ENCODE measurements around the gene HARBI1.

HARBI1 gene

DNA sequence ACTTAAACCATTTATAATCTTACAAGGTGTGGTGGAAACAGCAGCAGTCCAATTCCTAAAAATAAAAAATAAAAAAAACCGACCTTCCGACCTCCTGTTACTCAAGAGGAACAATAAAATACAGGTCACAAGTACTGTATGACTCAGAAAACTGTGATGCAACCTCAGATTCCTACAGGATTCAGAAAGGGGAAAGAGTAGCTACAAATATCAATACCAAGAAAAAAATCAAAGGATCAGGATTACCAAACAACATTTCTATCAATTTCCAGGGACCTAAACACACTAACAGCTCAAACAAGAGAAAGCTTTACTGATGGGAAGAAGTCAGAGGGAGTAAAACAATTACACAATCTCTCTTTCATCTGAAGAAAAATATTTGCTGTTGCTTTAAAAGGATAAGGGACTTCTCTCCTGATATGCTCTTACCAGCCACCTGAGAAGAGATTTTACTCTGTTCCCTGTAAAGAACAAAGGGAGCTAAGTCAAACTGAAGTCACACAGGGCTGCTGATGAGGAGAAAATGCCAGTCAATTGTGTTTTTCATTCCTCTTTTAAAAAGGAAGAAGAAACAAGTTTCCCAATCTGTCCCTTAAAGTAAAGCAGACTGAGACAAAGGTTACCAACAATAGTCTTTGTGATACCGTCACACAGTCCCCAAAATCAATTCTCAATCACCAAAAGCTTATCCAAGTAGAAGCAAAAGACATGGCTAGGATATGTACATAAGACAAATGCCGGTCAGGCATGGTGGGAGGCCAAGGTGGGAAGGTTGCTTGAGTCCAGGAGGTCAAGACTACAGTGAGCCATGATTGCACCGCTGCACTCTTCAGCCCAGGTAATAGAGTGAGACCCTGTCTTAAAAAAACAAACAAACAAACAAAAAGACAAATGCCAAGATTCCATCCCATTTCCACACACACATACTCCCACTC lies 62.5 kb downstream of the HARBI1 start:
- peak; percentile 81 for ATAC-seq

DNA sequence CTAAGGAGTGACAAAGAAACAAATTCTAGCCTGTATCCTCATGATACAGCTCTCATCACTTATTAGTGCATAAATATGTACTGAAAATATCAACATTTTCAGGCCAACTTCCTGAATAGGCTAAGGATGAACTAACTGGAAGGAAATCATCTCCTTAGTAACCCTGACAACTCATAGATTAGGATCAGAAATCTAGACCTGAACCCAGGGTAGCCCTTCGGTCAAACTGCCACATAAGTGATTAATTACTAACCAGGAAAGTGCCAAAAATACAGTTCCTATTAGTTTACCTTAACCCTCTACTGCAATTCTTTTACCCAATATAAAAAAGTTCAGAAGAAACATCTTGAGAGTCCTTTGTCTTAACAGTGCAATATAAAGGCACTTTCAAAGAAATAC lies 63.2 kb downstream of the HARBI1 start:
- peak; percentile 71 for ATAC-seq
- TF ChIP-seq, protein P1, sequence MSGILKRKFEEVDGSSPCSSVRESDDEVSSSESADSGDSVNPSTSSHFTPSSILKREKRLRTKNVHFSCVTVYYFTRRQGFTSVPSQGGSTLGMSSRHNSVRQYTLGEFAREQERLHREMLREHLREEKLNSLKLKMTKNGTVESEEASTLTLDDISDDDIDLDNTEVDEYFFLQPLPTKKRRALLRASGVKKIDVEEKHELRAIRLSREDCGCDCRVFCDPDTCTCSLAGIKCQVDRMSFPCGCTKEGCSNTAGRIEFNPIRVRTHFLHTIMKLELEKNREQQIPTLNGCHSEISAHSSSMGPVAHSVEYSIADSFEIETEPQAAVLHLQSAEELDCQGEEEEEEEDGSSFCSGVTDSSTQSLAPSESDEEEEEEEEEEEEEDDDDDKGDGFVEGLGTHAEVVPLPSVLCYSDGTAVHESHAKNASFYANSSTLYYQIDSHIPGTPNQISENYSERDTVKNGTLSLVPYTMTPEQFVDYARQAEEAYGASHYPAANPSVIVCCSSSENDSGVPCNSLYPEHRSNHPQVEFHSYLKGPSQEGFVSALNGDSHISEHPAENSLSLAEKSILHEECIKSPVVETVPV (CRISPR knock-in tag; IDR thresholded peaks at IDR 0.05): no peak
- TF ChIP-seq CSDC2 (CRISPR knock-in tag; IDR thresholded peaks at IDR 0.05): no peak
- TF ChIP-seq BACH2 (CRISPR knock-in tag; IDR thresholded peaks at IDR 0.05; ENCODE audit: borderline replicate concordance): no peak
- no peak for TF ChIP-seq TCF4 (CRISPR knock-in tag; IDR thresholded peaks at IDR 0.05; ENCODE audit: borderline replicate concordance)
- no peak for TF ChIP-seq PPARA (CRISPR knock-in tag; IDR thresholded peaks at IDR 0.05; ENCODE audit: borderline replicate concordance)
- no peak for TF ChIP-seq ZNF8 (CRISPR knock-in tag; IDR thresholded peaks at IDR 0.05)
- TF ChIP-seq ZC3H10 (CRISPR knock-in tag; IDR thresholded peaks at IDR 0.05): no peak
- no peak for TF ChIP-seq TOX (CRISPR knock-in tag; IDR thresholded peaks at IDR 0.05; ENCODE audit: borderline replicate concordance)
- TF ChIP-seq SNAI2 (CRISPR knock-in tag; IDR thresholded peaks at IDR 0.05): no peak
- TF ChIP-seq ZNF70 (CRISPR knock-in tag; IDR thresholded peaks at IDR 0.05): no peak
- TF ChIP-seq, protein P2, sequence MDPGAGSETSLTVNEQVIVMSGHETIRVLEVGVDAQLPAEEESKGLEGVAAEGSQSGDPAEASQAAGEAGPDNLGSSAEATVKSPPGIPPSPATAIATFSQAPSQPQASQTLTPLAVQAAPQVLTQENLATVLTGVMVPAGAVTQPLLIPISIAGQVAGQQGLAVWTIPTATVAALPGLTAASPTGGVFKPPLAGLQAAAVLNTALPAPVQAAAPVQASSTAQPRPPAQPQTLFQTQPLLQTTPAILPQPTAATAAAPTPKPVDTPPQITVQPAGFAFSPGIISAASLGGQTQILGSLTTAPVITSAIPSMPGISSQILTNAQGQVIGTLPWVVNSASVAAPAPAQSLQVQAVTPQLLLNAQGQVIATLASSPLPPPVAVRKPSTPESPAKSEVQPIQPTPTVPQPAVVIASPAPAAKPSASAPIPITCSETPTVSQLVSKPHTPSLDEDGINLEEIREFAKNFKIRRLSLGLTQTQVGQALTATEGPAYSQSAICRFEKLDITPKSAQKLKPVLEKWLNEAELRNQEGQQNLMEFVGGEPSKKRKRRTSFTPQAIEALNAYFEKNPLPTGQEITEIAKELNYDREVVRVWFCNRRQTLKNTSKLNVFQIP (CRISPR knock-in tag; IDR thresholded peaks at IDR 0.05; ENCODE audit: borderline replicate concordance, low read depth): no peak
- no peak for TF ChIP-seq ZFP30 (CRISPR knock-in tag; IDR thresholded peaks at IDR 0.05)

More for the DNA sequence above, 62.5 kb downstream of the HARBI1 start:
- TF ChIP-seq BACH2 (CRISPR knock-in tag; IDR thresholded peaks at IDR 0.05; ENCODE audit: borderline replicate concordance): no peak
- TF ChIP-seq ISL1 (CRISPR knock-in tag; IDR thresholded peaks at IDR 0.05): peak; percentile 39; the same call in 1 of the 2 replicates

Data from SK-N-SH treated with all-trans-retinoic acid at 6 μM for 48 hours (cell line).